GM18951 (cell line): ENCODE results near the gene CDKL1.

Experiments
- POLR2A ChIP-seq: IDR thresholded peaks from 4 replicates; pipeline ENCODE4 v1.6.1; 2011; ENCODE audit warnings: mild to moderate bottlenecking; ENCODE audit not compliant: insufficient read length, insufficient read depth; ENCODE audit errors: extremely low read depth
- in situ Hi-C: fragments of 300-500 bp; cut with MboI; formaldehyde crosslinking; loops from one replicate; pipeline ENCODE4 v1.12.0; 2022; ENCODE audit warnings: low sequenced_read_pairs, mixed read lengths, inconsistent platforms; ENCODE audit not compliant: unreplicated experiment

CDKL1 gene

DNA sequence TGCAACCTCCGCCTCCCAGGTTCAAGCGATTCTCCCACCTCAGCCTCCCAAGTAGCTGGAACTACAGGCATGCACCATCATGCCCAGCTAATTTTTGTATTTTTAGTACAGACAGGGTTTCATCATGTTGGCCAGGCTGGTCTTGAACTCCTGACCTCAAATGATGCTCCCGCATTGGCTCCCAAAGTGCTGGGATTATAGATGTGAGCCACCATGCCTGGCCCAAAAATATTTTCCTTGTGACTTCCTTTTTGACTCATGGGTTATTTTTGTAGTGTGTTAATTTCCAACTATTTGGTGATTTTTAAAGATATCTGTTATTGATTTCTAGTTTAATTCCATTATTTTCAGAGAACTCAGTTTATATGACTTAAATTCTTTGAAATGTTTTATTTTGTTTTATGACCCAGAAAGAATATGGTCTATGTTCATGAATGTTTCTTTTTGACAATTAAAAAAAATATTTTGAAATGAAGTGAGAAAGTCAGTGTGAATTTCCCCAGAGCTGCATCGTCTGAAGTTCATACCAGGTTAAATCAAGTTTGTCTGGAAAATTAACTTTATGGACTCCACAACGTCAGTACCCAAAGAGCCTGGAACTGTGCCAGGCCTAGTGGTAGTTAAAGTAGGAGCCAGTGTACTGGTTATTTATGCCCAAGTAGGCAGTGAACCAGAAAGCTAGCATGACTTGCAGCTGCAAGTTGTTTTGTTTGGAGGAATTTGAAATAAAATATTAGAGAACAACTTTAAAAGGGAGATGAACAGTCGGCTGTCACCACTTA, 2.8 kb upstream of the CDKL1 start:
- in situ Hi-C loops = no loop called here

DNA sequence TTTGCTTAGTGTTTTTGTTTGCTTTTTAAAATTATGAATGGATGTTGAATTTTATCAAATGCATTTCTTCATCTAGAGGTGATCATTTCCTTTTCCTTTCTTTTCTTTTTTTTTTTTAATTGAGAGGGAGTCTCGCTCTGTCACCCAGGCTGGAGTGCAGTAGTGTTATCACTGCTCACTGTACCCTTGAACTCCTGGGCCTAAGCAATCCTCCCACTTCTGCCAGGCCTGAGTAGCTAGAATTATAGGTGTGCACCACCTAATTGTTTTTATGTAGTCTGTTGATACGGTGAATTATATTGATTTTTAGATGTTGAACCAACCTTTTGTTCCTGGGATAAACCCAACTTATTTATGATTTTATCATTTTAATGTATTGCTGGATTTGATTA, 1.5 kb upstream of the CDKL1 start:
- in situ Hi-C loops = no loop called here
- no peak for TF ChIP-seq POLR2A

More for the DNA sequence above, 2.8 kb upstream of the CDKL1 start:
- TF ChIP-seq POLR2A = no peak

DNA sequence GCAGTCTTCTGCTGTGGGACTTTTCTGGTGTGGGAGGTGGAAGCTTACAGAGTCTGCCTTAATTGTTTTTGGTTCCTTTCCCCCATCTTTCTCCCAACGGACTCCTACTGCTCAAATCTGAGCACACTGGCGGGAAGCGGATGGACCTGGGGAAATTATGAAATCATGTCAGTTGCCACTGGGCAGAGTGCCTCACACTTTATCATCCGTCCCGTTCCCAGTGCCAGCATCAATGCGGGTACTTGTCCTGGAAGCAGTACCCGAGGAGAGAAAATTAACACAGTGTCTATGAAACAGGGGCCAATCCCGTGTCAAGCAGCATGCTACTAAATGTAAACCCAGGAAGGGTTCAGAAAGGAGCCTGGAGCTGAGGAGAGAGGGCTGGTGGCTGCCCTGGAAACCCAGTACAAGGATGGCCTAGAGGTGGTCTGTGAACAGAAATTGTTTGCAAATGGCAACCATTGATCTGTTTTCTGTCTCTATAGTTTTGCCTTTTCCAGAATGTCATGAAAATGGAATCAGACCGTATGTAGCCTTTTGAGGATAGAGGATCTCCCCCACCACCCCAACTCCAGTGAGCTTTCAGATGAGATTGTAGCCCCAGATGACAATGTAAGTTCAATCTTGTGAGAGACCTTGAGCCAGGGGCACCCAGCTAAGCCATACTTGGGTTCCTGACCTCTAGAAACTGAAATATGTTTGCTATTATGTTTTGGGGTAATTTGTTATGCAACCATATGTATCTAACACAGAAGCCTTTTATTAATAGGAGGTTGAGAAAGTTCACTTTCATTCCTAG, 908 bp upstream of the CDKL1 start:
- TF ChIP-seq POLR2A = no peak
- in situ Hi-C loops = no loop called here

DNA sequence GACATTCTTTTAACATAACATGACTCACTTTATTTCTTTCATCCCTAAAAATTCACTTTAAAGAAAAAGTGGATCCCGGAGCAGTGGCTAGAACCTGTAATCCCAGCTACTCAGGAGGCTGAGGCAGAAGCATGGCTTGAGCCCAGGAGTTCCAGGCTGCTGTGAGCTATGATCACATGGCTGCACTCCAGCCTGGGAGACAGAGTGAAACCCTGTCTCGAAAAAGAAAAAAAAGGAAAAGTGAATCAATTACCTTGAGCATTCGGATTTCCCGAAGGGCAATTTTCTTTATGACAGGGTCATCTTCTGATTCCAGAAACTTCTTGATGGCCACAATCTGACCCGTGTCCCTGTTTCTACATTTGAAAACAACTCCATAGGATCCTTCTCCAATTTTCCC, 1.2 kb downstream of the CDKL1 start:
- in situ Hi-C loops = no loop called here
- no peak for TF ChIP-seq POLR2A

DNA sequence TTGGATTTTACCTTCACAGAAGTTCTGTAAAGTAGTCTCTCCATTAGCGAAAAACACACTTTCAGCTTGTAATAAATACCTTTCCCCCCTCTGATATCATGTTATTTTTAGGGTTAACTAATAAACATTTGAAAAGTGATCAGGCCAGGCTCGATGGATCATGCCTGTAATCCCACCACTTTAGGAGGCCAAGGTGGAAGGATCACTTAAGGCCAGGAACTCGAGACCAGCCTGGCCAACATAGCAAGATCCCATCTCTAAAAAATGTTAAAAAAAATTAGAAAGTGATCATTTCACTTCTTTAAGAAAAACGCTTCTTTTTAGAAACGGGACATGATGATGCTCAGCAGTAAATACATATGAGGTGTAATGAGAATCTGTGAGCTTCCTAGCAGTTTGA, 2.0 kb downstream of the CDKL1 start:
- in situ Hi-C loops = no loop called here
- TF ChIP-seq POLR2A = no peak

DNA sequence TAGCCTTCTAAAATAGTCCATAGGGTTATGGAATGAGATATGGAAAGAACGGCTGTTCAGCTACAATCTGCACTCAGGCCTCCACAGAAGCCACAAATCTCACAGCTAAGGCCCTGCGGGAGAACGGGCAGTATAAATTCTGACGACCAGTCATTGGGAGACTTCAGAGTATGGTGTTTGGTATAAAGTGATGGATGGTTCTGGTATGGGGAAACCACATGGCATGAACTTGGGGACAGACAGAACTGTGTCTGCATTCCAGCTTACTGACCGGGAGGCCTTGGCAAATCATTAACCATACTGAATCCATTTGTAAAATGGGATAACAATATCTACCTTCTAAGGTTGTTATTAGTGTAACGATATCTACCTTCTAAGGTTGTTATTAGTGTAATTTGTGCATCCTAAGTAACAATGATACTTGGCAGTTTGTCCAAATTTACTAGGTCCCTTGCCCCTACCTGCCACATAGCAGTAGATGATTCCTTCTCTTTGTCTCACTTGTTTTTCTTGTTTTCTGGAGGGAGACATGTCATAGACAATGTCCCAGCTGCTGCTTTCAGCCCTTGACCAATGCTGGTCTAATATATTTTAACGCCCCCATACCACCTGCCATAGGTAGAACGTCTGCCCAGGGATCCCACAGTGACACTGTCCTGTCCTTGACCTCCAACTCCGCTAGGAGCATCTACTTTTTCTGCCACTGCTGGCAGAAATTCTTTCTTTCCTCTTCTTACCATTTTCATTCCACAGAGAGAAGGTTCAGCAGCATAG, 6.8 kb downstream of the CDKL1 start:
- in situ Hi-C loops = no loop called here
- no peak for TF ChIP-seq POLR2A

DNA sequence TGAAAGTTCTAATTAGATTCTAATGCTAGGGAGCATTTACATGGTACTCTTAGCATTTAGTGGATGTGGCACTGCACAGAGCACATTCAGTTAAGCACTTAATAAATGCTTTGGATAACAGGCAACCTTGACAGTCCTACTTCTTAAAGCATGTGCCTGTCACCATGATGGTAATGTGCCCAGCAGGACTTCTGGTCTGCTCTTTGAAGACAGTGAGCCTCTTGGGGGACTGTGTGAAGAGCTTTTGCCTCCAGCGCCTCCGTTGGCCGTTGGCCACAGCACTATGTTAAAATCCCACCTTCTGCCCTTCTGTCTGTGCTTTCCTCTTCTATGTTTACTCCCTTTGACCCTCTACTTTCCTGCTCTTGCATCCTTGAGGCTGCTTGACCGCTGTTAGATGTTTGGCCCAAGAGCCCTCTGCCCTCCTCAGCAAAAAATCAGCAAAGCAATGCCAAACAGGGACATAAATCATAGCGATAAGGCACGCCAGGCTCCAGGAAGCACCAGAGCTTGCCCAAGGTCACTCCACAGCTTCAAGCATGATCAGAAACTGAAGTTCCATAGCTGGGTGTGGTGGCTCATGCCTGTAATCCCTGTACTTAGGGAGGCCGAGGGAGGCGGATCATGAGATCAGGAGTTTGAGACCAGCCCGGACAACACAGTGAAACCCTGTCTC, 8.3 kb downstream of the CDKL1 start:
- in situ Hi-C loops = no loop called here
- TF ChIP-seq POLR2A = no peak

DNA sequence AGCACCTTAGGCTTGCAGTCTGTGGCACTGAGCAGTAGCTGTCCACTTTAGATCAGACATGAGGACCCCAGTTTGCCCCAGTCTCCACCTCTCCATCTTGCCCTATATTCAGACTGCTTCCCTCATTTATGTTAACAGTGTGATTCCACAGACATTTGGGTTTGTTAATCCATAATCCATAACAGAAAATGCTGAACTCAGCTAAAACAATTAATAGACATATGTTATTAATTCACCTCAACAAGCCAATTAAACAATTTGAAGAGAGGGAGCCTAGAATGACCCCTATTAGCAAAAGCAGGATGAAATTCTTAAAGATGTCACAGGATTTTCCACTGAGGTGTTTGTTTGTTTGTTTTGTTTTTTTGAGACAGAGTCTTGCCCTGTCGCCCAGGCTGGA, 9.1 kb downstream of the CDKL1 start:
- TF ChIP-seq POLR2A = no peak
- in situ Hi-C loops = no loop called here

DNA sequence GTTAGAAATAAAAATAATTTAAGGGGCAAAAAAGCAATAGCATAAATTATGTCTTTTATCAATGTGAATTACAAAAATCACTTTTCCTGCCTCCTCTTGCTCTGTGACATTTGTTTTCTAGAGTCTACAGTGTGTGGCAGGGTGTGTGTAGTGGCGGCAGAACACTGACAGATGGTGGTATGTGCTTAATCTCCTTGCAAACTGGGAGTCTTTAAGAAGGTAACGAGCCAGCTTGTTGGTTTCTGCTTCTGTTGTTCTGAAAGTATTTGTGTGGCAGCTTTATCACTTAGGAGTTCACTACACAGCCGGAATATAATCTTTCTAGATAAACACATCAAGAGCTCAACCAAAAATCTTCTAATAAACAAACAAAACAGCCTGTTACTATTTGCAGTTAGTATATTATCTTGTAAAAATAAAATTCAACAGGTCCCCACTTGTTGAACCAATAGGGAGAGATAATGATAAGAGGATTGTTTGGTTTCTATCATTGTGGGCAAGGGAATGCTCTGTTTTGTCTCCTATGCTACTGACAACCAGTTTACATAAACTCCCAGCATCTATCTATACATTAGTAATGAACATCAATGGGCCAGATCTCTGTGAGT, 13.0 kb downstream of the CDKL1 start:
- in situ Hi-C loops = no loop called here
- no peak for TF ChIP-seq POLR2A

DNA sequence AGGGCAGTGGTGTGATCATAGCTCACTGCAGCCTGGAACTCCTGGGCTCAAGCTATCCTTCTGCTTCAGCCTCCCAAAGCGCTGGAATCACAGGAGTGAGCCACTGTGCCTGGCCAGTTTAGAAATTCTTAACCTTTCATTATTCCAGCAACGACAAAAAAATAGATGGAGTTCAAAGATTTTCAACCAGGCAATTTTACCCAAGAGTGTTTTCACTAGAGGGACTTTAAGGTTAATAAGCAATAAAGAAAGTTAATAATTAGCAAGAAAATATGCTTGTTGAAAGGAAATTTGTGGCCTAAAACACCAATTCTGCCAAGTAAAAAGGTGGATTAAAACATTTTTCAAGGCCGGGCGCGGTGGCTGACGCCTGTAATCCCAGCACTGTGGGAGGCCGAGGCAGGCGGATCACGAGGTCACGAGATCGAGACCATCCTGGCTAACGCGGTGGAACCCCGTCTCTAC, 14.8 kb downstream of the CDKL1 start:
- in situ Hi-C loops = no loop called here
- no peak for TF ChIP-seq POLR2A

DNA sequence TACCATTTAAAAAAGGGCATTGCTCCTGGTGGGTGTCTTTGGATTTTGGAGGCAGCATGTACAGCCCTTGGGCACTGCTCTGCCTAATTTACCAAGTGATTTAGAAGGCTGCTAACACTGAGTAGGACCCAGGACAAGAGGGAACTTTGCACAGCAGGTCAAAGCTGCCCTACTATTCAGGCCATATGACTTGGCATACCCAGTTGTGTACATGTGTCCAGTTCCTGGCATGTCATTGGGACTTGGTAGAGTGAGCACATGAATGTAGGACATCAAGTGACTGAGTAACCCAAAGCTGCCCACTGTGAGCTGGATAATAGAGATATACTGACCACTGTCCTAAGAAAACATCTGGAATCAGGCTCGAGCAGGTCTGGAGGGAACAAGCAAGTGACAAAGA, 15.7 kb downstream of the CDKL1 start:
- in situ Hi-C loops = no loop called here
- no peak for TF ChIP-seq POLR2A

DNA sequence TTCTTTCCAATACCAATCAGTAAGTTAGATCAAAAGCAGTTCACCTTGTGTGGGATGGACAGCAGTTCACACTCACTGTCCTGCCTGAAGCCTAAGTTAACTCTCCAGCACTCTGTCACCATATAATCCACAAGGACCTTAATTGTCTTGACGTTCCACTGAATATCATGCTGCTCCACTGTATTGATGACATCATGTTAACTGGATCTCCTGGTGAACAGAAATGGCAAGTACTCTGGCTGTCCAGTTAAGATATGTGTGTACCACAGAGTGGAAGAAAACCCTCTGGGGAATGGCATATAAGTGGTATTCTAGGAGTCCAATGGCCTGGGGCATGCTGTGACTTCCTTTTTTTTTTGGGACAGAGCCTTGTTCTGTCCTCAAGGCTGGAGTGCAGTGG, 16.2 kb downstream of the CDKL1 start:
- in situ Hi-C loops = no loop called here
- TF ChIP-seq POLR2A = no peak
